ENCODE data around the gene CDC7.
"Not testable (repeated sequence)": the region's sequence is repeated elsewhere in the genome, so short reads cannot be mapped to it uniquely, and the experiment has no call there.

The CDC7 gene

DNA sequence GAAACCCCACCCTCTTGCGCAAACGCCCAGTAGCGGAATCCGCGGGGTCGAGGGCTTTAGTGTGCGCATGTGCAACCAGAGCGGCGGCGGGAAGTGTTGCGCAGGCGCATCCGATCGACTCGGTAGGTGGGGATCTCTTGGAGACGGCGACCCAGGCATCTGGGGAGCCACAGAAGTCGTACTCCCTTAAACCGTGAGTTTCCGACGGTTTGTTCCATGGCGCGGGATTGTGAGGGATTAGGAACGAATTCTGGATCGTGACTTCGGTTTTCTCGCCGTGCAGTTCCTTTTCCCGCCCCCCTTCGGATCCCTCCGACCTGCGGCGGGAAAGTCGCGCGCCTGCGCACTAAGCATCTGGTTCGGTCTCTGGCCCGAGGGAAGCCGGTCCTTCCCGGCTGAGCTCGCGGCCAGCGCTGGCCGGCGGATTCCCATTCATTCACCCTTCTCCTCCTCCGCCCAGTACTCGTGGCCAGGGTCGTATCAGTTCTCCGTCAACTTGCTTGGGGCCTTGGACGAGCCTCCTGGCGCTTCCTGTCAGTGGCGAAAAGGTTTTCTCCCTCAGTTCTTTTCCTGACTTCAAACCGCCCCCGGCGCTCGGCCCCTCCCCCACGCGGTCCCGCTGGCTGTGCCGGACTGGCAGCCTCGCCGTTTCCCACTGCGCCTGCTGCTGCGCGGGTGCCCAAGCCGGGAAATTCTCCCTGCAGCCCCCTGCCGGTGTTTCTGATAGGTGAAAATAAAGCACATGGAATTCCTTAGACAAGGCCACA lies at the start of gene CDC7:
CDC7 (plus strand) TSS at position 96 of the 767 bp plus-strand sequence. CDS start 866 bp downstream, outside the sequence.
- peak; percentile 86 for DNase-seq

DNA sequence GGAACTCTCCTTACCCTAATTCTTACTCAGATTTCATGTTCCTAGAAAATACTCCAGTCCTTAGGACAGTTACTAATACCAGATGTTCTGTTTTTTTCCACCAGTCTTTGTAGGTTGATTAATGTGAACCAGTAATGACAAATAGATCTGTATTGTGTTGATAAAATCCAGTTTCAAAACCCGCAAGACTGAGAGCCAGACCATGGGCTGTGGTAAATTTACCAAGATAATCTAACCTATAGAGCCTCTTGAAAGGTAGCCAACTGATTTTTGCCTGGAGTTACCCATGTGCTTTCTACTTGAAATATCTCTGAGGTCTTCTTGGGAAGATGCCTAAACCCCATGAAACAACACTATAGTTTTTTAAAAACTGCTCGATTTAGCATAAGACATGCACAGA lies 46.5 kb upstream of the CDC7 start:
- DNase-seq, result no peak

DNA sequence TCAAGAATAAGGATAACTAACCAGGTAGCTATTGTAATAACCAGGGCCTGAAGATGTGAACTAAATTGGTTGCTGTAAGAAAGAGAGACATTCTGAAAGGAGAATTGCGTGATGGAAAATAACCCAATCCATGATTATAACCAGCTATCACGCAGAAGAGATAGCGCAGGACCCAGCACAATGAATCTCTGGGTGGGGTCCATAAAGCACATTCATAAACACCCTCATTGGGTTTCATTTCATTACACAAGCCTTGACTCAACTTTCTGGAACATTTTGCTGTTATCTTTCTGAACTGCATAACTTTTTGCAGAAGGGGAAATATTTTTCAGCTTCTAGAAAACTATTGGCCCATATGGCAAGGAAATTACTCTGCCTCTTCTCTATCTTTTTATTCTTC lies 45.3 kb upstream of the CDC7 start:
- DNase-seq, result no peak

DNA sequence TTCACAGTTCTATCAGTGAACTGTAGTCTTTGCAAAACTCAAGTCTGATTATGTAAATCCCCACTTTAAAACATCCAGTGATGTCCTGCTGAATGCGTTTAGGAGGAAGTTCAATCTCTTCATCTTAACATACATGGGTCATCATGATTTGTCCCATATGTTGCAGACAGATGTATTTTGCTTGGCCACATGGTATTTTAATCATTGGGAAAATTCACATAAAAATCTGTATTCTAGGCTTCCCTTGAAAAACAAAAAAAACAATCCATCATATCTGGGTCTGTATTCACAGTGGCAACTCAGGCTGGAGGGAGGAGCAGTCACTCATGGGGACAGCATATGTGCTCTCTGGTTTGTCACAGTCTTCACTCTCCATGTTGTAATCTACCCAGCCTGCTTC lies 44.8 kb upstream of the CDC7 start:
- no peak for DNase-seq

DNA sequence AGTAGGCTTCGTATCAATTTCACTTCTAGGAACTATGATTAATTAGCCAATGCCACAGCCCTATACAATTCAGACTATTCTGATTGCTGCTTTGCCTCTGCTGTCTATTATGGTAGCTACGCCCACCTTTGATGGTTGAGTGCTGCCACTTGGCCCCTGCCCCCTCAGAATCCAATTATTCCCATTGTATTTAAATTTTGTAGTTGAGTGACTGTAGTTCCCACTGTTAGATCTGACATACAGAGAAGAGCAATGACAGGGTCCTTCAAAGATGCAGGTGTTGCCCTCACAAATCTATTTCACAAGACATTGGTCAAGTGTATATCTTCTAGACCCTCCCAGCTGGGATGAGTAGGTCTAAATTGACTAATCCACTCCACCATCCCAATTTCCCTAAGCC lies 35.3 kb upstream of the CDC7 start:
- DNase-seq, result not testable (repeated sequence)

DNA sequence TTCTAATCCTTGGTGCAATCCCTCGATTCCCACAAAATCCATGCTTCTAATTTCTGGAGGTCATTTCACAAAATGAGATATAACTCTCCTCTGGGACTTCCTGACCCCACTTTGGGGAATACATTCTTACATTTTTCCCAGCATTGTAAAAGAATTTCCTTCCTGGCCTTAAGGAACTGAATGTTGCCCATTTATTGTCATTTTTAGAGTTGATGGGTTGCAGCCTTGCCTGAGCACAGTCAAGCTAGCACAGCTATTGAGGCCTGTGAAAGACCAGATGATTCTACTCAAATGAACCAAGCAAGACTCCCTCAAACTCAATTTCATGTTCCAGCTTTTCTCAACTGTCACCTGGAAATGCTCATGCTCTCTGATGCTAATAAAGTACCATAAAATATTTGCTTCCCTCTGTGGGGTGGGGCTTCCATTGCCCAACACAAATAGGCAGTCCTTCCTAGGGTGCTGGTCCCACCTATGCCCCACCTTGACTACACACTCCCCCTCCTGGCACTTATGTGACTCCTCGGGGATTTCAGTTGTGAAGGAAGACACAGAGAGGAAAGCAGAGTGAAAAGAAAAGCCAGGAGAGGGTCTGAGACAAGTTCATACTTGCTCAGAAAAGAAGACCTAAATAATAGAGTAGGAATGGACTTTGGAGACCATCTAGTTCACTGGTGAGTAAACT lies 24.0 kb upstream of the CDC7 start:
- DNase-seq, result no peak

DNA sequence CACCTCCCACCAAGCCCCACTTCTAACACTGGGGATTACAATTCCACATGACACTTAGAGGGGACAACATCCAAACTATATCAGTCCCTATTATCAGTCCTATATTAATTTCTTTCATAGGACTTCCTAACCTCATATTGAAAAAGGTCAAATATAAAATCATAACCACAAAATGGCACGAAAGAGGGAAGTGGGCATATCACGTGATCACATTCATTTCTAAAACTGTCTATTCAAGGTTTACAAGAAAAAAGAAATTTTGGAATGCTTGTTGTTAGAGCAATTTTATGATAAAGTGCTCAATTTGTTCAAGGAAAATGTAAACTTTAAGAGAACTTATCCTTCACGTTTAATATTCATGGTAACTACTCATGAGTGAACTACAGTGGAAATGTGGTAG lies 13.2 kb upstream of the CDC7 start:
- no peak for DNase-seq

DNA sequence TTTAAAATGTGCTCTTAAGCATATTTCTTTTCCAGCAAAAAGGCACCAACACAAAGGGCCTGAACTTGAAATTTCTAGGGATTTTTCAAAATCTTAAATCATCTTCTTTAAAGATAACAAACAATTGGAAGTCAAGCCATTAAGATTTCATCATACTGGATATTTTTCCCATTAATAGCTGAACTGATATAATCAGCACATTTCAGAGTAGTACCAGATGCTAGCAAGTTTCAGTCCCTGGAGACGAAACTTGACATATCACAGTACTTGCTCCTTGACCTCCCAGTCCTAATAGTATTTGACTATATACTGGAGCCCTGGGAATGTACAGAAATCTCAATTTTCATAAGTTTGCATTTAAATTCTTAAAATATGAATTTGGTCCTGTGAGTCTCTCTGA lies 10.2 kb upstream of the CDC7 start:
- no peak for DNase-seq

DNA sequence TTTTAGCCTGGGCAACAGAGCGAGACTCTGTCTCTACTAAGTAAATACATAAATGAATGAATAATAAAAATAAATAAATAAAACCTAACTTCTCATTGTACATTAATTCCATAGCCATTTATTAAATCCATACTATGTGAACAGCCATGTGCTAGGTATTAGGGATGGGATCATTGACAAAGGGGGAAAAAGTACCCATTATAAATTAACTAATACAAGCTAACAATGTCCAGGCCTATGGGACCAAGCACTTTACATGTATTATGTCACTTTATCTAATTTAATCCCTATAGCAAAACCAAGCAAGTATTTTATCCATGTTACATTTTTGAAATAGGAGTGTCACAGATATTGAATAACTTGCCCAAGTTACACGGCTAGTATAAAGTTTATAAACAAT lies 2.6 kb upstream of the CDC7 start:
- DNase-seq, result no peak

DNA sequence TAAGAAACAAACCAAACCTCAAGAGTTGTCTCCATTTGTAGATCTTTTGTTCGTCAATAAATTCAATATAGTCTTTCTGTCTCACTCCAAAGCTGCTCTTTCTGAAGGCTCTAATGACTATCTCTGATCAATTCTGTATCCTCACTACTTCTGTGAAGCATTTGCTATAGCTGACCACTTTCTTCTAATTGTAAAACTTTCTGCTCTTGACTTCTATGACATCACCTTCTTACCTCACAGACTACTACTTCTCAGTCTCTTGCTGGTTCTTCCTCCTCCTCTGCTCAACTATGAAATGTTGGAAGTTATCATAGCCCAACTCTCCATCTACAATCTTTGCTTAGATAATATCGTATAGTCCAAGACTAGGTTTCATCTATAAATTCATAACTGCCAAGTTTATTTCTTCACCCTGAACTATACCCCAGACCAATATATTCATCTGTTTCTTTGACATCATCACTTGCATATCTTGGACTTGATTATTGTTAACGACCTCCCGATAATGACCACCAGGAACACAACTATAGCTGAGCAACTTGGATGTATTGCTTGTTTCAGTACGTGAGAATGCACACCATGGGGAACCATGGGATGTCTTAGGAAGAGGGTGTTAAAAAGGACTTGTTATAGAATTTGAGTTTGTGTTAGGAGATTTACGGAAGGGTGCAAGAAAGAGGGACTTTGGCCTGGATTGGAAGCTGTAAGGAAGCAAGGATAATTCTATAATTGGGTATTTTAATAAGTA lies 2.0 kb upstream of the CDC7 start:
- no peak for DNase-seq

DNA sequence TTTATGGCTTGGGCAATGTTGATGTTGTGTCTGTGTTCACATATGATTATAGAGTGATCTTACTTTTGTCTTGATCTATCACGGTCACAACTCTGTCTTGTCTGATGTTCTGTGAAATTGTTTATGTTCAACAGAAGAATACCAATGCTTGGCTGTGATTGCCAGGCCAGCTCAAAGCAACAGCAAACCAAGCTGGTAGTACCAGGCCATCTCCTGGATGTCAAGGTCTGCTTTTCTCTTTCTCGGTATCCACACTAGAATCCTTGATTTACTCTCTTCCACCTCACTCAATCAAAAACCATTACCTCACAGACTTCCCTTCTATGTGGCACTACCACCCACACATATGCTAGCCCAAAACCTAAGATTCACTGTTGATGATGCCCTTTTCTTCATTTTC lies 1.3 kb upstream of the CDC7 start:
- no peak for DNase-seq

DNA sequence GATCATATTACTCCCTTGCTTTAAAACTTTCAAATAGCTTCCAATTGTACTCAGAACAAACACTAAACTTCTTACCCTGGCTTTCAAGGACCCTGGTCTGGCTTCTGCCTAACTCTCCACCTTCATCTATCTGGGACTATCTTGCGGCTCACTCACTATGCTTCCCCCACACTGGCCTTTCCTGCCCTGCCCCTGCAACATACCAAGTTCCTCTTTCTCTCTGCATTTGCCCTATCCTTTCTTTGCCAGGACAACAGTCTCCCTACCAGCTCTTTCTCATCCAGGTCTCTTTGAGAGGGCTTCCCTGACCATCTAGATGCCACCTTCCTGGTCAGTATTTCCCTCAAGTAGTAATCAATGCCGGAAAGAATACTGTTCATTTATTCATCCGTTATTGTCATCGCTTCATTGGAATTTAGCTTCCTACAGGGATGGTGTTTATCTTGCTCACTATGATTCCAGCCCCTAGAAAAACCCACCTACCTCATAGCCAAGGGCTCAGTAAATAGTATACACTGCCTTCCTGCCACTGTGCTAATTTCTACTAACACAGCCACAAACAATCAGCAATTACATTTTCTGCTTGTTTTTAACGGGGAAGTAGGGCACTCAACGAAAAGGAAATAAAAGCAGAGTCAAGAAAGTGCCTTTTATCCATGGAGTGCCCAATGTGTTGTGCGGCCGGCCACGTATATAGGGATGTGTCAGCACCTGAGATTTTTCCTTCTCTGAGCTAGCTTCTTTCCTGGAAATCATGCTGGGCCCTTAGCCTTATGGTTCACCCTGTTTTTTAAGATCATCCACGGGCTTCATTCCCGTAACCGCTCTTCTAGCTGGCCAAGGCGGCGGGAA lies 521 bp upstream of the CDC7 start:
- DNase-seq, result no peak

DNA sequence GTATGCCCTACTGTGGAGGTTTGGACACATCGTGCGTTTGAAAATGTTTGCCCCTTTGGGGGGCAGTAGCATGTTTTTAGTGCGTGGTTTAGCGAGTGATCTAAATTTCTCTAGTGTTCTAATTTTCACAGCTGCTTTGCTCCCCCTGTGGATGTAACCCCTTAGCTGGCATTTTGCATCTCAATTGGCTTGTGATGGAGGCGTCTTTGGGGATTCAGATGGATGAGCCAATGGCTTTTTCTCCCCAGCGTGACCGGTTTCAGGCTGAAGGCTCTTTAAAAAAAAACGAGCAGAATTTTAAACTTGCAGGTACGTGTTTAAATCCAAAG lies 836 bp downstream of the CDC7 start:
- no peak for DNase-seq

DNA sequence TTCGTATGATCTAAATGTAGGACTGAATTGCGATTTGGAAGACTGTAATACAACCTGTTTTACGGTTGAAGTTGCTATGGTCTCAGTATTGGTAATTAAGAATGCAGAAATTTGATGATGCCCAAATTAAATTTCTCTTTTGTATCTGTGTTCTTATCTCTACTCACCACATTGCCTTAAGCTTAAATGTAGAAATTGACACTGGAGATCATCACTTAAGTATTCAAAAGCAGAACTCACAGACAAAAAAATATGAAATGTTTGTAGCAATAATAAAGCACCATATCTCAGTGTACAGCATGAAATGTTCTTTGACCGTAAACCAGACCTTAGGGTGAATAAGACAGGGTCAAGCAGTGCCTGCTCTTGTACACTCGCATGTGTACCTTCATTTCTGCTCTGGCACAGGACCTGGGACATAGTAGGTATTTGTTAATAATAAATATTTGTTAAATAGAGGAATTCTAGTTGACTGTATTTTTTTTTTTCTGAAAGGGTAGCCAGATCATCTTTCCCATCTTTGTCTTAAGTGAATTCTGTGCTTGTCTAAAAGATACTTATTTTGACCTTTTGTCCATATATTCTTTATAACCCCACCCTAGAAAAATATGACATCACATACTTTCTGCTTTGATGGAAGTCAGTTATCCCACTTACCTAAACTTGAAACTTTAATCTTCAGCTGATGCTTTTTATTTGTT lies 1.5 kb downstream of the CDC7 start:
- no peak for DNase-seq

DNA sequence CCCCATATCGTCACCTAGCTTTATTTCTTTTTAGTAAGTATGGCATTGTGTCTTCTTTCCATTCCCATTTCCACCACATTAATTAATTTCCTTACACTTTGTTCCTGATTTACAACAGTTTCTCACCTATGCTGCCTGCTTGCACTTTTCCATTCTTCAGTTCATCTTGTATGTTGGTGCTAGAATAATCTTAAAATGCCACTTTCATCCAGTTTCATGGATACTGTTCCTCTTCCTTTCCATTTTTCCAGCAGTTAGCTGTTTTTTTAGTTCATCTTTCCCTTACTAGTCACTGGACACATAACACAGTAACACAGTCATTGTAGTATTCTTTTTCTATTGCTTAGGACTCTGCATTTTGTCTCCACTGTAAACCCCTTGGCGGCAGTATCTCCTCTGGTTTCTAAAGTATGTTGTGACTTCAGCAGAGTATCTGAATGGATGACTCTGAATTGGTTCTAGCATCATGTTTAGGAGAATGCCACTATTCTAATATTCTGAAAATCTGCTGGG lies 2.1 kb downstream of the CDC7 start:
- no peak for DNase-seq

DNA sequence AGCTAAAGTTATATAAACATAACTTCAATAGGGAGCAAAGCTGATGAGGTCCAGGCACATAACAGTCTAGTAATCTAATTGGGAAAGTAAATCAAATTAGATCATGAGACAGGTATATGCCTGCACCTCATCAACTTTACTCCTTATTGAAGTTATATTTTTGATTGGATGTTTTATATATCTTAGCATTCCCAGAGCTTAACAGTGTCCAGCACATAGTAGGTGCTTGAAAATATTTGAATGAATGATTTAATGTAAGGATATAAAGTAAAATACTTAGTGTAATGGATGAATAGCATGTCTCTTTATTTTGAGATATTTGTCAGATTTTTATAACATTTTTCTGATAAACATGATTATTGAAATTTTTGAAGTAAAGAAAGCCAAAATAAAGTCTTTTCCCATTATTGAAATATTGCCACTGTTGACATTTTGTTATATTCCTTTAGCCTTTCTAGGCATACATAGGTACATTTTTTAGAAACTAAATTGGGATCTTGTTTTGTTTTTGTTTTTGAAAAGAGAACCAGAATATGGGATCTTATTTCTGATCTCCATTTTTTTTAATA lies 2.8 kb downstream of the CDC7 start:
- DNase-seq, result no peak

DNA sequence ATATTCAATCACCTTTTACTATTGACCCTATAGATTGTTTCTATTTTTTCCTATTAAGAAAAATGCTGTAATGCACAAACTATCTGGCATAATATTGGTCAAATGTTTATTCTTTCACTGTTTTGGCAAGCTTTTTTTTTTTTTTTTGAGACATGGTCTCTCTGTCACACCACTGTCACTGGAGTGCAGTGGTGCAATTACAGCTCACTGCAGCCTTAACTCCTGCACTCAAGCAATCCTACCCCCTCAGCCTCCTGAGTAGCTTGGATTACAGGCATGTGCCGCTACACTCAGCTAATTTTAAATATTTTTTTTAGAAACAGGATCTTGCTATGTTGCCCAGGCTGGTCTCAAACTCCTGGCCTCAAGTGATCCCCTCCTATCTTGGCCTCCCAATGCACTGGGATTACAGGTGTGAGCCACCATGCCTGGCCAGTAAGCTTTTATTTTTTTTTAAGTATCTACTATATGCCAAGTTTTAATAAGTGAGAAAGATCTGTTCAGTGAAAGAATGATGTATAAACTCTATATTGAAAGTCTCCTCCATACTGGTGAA lies 3.4 kb downstream of the CDC7 start:
- DNase-seq, result no peak

DNA sequence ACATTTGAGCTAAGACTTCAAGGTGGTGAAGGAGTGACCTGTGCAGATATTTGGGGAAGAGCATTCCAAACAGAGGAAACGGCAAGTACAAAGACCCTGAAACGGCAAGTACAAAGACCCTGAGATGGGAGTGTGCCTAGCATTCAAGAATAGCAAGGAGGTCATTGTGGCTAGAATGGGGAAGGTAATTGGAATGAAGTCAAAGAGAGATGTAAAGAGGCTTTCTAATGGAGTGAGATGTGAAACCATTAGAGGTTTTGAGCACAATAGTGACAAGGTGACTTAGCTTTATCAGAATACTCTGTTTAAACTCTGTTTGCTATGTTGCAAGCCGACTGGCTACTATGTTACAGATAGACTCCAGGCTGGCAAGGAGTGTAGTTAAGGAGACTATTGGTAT lies 4.4 kb downstream of the CDC7 start:
- no peak for DNase-seq

DNA sequence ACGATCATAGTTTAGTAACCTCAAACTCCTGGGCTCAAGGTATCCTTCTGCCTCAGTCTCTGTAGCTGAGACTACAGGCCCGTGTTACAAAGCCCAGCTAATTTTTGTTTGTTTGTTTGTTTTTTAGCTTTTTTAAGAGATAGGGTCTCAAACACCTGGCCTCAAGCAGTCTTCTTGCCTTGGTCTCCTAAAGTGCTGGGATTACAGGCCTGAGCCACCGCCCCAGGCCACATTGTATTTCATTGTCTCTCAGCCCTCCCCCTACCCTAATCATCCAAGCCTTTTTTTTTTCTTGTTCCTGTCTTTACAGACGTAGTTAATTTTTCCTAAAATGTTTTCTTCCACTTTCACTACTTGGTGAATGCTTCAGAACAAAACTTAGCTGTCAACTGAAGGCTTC lies 5.4 kb downstream of the CDC7 start:
- no peak for DNase-seq

DNA sequence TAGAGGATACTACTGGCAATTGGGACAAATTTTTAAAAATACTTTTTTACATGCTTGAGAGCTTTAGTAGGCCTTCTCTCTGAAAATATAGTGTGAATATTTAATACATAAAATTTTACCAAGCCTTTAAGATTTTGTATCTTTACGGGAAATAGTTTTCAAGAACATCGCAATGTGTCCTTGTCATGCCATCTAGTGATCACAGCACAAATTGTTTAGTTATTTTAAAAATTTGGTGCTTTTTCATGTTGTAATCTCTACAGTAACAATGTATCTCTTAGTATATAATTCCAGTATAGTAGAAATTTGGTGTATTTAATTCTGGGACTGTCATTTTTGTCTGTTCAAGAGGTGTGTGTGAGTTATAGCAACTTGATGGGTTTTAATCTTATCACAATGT lies 6.7 kb downstream of the CDC7 start:
- no peak for DNase-seq

DNA sequence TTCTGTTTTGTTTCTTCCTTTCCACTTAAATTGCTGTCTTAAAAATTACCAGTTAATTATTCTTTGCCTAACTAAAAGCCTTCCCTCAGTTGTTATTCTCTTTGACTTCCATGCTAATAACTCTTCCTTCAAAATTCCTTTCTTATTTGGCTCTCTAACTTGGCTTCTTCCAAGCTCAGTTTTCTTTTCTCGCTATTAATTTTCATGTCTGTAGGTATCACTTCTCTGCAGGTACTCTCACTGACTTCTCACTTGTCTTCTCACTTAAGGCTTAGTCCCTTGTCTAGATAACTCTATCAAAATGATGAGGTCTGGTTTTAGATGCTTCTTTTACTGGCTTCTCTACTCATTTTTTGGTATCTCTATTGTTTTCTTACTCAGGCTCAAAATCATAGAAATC lies 10.1 kb downstream of the CDC7 start:
- DNase-seq, result no peak

DNA sequence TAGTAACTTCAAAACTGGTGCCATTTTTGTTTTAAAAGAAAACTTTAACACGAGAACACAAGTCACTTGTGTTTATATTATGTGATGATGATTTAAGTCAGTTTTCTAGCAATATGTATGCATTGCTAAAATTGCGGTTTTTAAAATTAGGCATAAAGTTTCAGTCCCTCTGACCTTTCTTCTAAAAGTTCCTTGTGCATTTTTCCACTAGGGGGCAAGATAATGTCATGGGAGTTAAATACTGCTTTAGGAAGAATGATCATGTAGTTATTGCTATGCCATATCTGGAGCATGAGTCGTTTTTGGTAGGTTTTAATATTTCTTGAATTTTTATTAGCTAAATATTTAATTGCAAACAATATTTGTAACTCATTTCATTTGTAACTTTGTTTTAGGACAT lies 10.7 kb downstream of the CDC7 start:
- DNase-seq, result no peak

Measured in stimulated activated CD4-positive, alpha-beta T cell treated with anti-CD3 and anti-CD28 coated beads, Interleukin-12 subunit alpha, Interleukin-12 subunit beta, amount 100 ng/mL, for 4 hours (primary cell).